ENCODE measurements around the gene C17orf114.

Gene C17orf114

DNA sequence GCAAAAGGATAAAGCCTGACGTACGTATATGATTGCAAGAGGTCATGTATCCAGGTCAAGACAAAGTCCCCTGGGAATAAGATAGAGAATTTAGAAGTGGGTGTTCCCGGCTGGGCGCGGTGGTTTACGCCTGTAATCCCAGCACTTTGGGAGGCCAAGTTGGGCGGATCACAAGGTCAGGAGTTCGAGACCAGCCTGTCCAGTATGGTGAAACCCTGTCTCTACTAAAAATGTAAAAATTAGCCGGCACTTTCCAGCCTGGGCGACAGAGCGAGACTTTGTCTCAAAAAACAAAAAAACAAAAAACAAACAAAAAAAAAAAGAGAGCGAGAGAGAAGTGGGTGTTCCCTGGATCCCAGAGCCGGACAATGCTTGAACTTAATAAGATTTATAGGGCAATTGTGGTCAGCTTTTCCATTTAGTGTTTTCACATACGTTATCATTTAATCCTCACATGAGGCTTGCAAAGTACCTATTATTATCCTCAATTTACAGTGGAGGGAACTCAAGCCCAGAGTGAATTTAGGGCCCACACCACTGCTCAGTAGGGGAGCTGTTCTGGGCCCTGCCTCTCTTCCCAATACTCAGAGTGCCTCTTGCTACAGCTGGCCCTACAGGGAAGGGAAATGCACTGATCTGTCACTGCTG lies 13.8 kb downstream of the C17orf114 start:
- no peak for DNase-seq (ENCODE audit: low read depth)

DNA sequence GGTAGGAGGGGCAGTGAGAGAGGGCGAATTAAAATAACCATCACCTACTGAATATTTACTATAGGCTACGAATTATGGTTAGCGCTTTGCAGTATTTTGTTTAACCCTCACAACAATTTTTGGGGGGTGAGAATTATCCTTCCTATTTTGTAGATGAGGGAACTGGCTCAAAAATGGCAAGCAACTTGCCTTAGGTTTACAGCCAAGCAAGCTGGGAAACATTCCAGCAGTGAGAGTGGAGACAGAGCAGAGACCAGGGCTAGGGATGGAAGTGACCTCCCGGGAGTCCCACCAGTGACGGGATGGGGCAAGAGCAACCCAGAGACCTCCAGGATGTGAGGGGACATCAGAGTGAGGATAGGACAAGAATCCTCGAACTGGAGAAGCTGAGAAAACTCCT lies 15.6 kb downstream of the C17orf114 start:
- DNase-seq (ENCODE audit: low read depth): no peak

DNA sequence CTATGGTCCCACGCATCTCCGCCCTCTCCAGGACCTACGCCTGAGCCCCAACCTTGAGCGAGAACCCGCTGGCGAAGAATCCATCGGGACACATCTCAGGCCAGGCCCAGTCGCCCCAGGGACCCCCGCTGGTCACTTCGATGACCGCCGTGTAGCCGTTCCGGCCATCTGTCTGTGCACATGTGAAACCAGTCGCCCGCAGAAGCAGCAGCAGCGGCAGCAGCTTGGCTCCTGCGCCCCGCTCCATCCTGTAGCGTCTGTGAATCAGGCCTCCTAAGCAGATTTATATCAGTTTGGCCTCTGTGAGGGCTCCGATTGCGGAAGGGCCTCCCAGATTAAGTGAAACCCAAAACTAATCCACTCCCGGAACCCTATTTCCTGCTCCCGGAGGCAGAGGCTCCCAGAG lies 16.0 kb downstream of the C17orf114 start, which contains the start of gene VMO1:
Gene VMO1 (minus strand): TSS at position 259 of the 406 bp plus-strand sequence. CDS start 12 bp downstream, at position 247.
- DNase-seq (ENCODE audit: low read depth): no peak

DNA sequence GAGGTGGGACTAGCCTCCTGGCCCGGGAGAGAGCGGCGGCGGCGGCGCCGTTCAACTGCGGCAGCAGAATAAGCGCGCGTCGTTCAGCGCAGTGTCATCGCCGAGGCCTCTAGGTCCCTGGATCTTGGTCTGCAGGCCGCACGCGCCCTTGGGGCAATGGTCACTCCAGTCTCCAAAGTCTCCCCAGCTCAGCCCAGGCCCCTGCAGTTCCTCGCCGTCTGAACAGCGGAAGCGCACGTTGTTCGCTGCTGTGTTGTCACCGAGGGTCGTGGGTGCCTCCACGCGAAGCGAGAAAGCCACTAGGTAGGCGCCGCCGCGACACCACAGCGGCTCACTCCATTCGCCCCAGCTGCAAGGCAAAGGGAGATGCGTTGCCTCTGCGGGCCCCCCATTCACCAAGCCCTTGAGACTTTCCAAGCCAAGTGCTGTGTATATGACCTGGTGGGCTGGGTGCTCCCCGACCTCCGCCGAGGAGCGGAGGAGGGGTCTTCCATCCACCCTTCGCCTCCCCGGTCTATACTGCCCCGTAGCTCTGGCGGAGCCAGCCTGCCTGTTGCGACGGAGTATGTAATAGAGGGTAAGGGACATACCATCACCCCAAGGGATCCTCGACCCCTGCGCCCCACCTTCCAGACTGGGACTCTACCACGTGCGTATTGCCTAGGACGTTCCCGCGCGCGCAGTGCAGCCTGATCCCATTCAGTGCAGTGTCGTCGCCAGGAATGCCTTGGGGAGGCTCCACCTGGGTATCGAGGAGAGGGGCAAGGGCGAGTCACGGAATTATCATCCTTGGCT lies 16.6 kb downstream of the C17orf114 start:
- DNase-seq (ENCODE audit: low read depth): no peak

DNA sequence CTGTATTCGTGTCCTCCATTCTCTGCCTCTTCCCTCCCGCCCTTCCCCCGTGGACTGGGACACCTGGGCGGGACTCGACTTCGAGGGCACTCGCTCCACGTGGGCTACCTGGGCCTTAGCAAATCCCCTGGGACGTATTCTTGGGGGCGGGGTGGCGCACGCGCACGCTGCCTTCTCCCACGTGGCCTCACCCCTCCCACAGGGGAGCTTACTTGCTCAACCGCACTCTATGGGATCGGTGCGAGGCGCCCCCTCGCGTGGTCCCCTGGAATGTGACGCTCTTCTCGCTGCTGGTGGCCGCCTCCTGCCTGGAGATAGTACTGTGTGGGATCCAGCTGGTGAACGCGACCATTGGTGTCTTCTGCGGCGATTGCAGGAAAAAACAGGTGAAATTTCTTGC lies 19.5 kb downstream of the C17orf114 start:
- DNase-seq (ENCODE audit: low read depth): no peak

DNA sequence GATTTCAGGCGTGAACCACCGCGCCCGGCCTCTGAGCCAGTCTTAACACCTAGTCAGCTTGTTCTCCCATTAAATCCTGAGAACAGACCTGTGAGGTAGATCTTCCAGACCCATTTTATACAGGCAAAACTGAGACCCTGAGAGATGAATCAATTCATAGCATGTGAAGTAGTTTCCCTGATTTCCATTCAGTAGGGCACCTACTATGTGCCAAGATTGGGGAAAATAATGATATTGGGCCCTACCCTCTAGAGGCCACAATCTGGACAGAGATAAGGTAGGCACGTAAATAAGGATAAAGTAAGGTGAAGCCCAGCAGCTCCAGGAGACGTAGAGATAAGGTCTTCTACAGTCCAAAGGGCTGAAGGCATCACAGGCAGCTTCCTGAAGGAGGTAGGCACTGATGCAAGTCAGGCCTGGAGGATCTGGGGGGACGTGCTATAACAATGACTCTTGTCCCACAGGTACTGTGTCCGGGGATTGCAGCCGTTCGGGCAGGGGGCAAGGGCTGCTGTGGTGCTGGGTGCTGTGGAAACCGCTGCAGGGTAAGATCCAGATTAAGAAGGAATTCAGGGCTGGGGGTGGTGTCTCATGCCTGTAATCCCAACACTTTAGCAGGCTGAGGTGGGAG lies 21.7 kb downstream of the C17orf114 start:
- DNase-seq (ENCODE audit: low read depth): no peak

DNA sequence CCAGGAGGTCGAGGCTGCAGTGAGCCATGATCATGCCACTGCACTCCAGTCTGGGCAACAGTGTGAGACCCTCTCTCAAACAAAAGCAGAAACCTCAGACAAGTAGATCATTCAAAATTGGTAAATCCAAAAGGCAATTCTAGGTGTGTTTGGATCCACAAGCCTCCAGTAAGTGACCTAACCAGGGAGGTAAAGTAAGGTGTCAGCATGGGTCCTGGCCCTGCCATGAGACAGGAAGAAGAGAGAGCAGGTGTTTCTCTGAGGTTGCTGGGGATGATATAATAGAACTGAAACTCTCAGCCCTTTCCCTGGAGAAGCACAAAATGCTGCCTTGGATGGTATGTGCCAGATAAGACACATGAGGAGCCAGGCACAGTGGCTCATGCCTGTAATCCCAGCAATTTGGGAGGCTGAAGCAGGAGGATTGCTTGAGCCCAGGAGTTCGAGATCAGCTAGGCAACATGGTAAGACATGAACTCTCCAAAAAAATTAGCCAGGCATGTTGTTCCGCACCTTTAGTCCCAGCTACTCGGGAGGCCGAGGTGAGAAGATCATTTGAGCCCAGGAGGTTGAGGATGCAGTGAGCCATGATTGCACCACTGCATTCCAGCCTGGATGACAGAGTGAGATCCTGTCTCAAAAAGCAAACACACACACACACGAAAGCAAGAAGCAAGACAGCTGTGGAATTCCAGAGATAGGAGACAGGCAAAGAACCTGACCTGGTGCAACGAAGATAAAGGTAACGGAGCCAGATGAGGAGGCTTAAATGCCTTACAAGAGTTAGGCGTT lies 24.0 kb downstream of the C17orf114 start:
- DNase-seq (ENCODE audit: low read depth): no peak

DNA sequence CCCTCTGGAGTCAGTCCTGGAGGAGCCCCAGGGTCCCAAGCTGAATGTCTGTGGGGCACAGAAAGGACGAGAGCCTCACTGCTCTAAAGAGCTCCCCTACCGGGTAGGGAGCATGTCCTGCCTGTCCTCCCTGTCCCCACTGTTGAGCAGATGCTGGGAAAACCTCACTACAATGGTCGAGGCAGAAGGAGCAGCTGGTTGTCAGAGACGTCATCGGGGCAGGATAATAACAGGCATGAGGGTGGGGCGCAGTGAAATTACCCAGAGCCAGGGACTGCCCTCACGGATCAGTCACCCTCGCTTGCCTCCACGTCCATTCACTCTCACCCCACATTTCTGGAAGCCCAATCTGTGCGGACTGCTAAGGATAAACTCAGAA lies 29.9 kb downstream of the C17orf114 start:
- DNase-seq (ENCODE audit: low read depth): no peak

DNA sequence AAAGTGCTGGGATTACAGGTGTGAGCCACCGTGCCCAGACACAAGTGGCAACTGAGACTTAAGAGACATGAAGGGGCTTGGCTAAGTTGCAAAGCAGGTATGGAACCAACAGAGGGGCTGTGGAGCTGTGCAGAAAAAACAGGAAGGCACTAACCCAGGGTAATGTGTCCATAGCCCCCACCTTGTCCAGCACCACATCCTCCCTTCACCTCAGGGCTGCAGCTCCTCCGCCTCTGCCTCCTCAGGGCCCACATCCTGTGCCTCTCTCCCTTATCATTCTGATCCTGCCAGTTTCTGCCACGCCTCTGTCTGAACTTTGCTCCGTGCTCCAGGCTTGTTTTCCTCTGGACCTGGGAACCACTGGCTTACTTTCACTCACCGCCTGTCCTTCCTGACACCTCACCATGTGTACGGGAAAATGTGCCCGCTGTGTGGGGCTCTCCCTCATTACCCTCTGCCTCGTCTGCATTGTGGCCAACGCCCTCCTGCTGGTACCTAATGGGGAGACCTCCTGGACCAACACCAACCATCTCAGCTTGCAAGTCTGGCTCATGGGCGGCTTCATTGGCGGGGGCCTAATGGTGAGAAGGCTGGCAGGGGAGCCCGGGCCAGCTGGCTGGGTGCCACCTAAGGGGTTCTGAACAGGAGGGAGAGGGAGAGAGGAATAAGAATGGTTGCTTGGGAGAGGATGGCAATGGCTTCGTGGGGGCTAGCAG lies 30.5 kb downstream of the C17orf114 start, which contains the start of gene TM4SF5:
Gene TM4SF5 (plus strand): TSS at position 368 of the 716 bp plus-strand sequence. CDS start 37 bp downstream, at position 405.
- DNase-seq (ENCODE audit: low read depth): no peak

DNA sequence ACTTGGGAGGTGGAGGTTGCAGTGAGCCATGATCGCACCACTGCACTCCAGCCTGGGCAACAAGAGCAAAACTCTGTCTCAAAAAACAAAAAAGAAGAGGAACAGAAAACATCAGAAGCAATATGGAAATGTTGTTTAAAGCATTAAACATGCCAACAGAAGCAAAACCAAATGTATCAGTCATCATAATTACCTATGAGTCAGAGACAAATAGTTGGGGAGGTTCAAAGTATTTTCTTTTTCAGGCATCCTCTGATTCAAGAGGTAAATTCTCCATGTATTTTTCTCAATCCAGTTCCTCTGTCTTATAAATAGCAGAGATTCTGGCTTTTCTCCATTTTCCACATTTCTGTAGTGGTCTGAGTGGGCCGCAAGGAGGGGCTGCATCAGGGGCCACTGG lies 32.5 kb downstream of the C17orf114 start:
- no peak for DNase-seq (ENCODE audit: low read depth)

DNA sequence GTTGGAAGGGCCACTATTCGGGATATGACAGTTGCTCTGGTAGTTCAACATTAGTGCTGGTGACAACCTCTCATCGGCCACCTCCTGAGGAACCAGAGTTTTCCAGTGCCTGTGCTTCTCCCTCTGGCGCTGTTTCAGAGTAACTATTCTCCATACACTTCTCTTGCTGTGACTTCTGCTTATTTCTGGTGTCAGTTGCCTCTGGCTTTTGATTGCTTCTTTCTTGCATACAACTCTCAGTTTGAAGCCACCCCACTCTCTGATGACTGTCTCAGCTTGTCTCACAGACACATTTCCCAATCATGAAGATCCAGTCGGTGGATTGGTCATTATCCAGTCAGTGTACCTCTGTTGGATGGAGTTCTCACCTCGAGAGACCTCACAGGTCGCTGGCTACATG lies 33.8 kb downstream of the C17orf114 start:
- no peak for DNase-seq (ENCODE audit: low read depth)

DNA sequence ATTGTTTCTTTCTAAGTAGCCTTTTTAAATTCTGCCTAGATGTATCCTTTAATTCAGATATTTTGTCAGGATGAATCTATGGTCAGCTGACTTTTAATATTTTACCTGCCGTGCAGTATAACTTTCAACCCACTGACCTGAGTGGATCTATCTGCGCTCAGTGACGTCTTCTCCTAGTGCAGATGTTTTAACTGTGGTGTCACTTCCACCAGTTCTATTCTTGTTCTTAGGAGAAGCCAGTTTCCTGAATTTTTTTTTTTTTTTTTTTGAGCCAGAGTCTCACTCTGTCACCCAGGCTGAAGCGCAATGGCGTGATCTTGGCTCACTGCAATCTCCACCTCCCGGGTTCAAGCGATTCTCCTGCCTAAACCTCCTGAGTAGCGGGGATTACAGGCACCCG lies 35.4 kb downstream of the C17orf114 start:
- DNase-seq (ENCODE audit: low read depth): no peak

DNA sequence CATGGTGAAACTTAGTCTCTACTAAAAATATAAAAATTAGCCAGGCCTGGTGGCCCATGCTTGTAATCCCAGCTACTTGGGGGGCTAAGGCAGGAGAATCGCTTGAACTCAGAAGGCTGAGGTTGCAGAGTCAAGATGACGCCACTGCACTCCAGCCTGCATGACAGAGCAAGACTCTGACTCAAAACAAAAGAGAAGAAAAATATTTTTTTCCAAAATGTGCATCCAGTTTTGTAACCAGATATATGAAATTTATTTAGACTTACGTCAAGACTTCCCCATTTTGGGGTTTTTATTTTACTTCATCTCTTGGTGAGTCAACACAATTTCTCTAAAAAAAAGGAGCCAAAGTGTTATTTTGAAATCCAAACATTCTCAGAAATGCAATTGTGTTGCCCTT lies 35.9 kb downstream of the C17orf114 start:
- no peak for DNase-seq (ENCODE audit: low read depth)

DNA sequence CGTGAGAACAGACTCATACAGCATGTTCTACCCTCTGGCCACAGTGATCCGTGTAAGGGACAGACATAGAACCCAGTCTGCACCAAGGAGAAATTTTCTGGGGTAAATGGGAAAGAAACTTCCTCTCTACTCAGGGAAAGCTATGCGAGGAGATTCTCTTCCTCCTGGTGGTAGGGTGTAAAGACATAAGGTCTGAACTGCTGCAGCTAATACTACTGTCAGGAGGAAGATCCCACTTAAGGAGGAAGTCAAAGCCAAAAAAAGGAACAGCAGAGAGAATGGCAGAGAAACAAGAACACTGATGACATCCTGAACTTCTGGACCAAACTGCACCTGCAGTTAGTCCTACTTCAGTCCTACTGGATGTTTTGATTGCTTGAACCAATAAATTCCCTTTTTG lies 37.5 kb downstream of the C17orf114 start:
- DNase-seq (ENCODE audit: low read depth): no peak

DNA sequence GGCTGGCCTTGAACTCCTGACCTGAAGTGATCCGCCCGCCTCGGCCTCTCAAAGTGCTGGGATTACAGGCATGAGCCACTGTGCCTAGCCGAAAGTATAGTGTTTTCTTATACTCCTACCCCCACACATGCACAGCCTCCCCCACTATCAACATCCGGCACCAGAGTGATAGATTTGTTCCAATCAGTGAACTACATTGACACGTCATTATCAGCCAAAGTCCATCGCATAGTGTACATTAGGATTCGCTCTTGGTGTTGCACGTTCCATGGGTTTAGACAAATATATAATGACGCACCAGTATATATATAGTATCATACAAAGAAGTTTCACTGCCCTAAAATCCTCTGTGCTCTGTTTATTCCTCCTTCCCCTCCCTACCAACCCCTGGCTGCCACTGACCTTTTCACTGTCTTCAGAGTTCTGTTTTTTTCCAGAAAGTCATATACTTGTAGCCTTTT lies 42.3 kb downstream of the C17orf114 start:
- DNase-seq (ENCODE audit: low read depth): no peak

DNA sequence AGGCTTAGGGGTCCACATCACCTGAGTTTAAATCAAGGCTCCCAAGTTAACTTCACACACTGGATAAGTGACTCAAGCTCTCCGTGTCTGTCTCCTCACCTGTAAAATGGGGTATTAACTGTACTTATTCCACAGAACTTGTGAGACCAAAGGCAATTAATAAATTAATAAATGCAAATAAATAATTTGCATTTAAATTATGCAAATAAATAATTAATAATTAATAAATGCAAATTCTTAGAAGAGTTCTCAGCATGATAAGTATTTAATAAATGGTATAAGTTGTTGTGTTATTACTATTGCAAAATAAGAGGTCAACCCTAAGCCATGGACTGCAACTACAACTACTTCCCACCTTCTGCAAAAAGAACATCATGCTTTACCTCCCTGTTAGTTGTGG lies 48.7 kb downstream of the C17orf114 start:
- DNase-seq (ENCODE audit: low read depth): no peak

DNA sequence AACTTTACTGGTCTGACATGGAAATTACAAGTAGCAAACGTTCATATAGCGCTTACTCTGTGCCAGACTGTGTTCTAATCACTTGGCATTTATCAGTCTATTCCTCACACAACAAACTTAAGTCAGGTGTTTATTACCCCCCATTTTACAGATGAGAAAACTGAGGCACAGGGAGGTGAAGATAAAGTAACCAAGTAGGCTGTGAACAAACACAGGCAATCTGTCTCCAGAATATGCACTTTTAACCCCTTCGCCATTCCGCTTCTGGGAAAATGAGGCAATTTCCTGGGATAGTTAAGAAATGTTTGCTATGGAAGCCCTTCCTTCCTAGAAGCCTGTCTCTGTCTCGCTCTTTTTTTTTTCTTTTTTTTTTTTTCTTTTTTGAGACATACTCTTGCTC lies 50.2 kb downstream of the C17orf114 start:
- DNase-seq (ENCODE audit: low read depth): no peak

Measured in CMK (cell line).